BJ (cell line): Measurements from ENCODE around the gene ATP11C. TPM values are rescaled to one million over a fixed set of nuclear protein-coding genes. Genes with fewer than 3 reads are reported as not detected.

Source experiments
- CTCF ChIA-PET: fragments of 350-600 bp; formaldehyde crosslinking; extraction: SDS; loops from one replicate; lab custom pipeline; 2021; ENCODE audit warnings: antibody characterized with exemption, inconsistent platforms; lab: Yijun Ruan, JAX
- POLR2A ChIA-PET: fragments of 300-600 bp; sonication (Branson Sonifier 250); formaldehyde crosslinking; extraction: SDS; loops from one replicate; lab custom pipeline; 2021; ENCODE audit warnings: antibody characterized with exemption; lab: Charles Lee
- DNase-seq: peaks from one replicate; pipeline ENCODE4 v3.0.0-alpha.2; 2011; ENCODE audit warnings: low read depth
- H3K27me3 ChIP-seq: 2 replicates; pipeline ENCODE4 v1.6.0; 2011; ENCODE audit warnings: low read length; ENCODE audit not compliant: control insufficient read depth, insufficient read depth
- H3K36me3 ChIP-seq: 2 replicates; pipeline ENCODE4 v1.5.1; 2011; ENCODE audit warnings: low read length; ENCODE audit not compliant: control insufficient read depth, insufficient read depth
- H3K4me3 ChIP-seq: 2 replicates; pipeline ENCODE4 v1.5.1; 2011; ENCODE audit warnings: low read depth, mild to moderate bottlenecking, control low read depth, low read length
- CTCF ChIP-seq: IDR thresholded peaks from 2 replicates; pipeline ENCODE4 v1.5.1; 2011; ENCODE audit warnings: low read depth, mild to moderate bottlenecking, control low read depth, inconsistent platforms, low read length, moderate library complexity; ENCODE audit not compliant: insufficient read depth
- polyA plus RNA-seq: library from polyadenylated mRNA; depleted of rRNA; stranded (reverse); fragments of >200 nt; gene quantifications from 2 replicates; pipeline ENCODE4 v1.2.3, GENCODE V29; 2011

ATP11C gene
- polyA plus RNA-seq, 1 experiment, result 7.7 TPM

- Histone ChIP-seq H3K36me3 (no peaks in the 10 kb centered on the region), H3K27me3 (no peaks in the 10 kb centered on the region), H3K4me3 (no peak within 1 kb of the TSS)
- no peak for DNase-seq
- no peak for TF ChIP-seq CTCF
- CTCF ChIA-PET, result interaction anchor here (1.1 kb wide), 1 partner anchor 10 kb away, joined by 3 read pairs; no protein-coding TSS in a partner anchor
- POLR2A ChIA-PET, result no interaction called here
These were observed 224.8 kb downstream of the ATP11C start, which contains the start of gene MCF2 for GRCh38 chrX:139708067-139708466. Gene MCF2 (minus strand): TSS chrX:139708167. CDS start chrX:139651744, 56,423 bp downstream.

- TF ChIP-seq CTCF, result no peak
- Histone ChIP-seq H3K4me3 (no peak overlapping the region), H3K36me3 (no peaks in the 10 kb centered on the region), H3K27me3 (no peaks in the 10 kb centered on the region)
- CTCF ChIA-PET, result no interaction called here
- POLR2A ChIA-PET, result no interaction called here
- DNase-seq, result no peak
These were observed 230.2 kb downstream of the ATP11C start for GRCh38 chrX:139702658-139703057.

GRCh38 chrX:139692908-139693307 is 239.9 kb downstream of the ATP11C start:
- CTCF ChIA-PET, result no interaction called here

GRCh38 chrX:139692506-139692849 is 240.4 kb downstream of the ATP11C start:
- Histone ChIP-seq H3K4me3 (no peak overlapping the region; the same call in none of the 2 replicates), H3K36me3 (no peaks in the 10 kb centered on the region), H3K27me3 (peaks cover 6% of the 10 kb centered on the region)
- no peak for TF ChIP-seq CTCF
- CTCF ChIA-PET, result no interaction called here
- no peak for DNase-seq
- POLR2A ChIA-PET, result no interaction called here

More at GRCh38 chrX:139692908-139693307, 239.9 kb downstream of the ATP11C start:
- Histone ChIP-seq H3K27me3 (peaks cover 6% of the 10 kb centered on the region), H3K4me3 (no peak overlapping the region), H3K36me3 (no peaks in the 10 kb centered on the region)
- DNase-seq, result no peak
- TF ChIP-seq CTCF, result no peak
- POLR2A ChIA-PET, result no interaction called here

- no peak for DNase-seq
- Histone ChIP-seq H3K4me3 (peak overlapping the region; percentile 16), H3K27me3 (peaks cover 6% of the 10 kb centered on the region), H3K36me3 (no peaks in the 10 kb centered on the region)
- POLR2A ChIA-PET, result no interaction called here
- TF ChIP-seq CTCF, result no peak
- CTCF ChIA-PET, result no interaction called here
These were observed 240.9 kb downstream of the ATP11C start for GRCh38 chrX:139691843-139692505.
